Uterus (tissue), 2 donors: Measurements from ENCODE around the gene PI4KA.

ENCODE experiments used
- CTCF ChIP-seq, 4 experiments: fragments of 200-600 bp in 2 of 4; fragments of 450-650 bp in 2 of 4; sonication (generic) in 2 of 4; IDR thresholded peaks; one replicate each; pipeline ENCODE4 v1.5.1; 2016 to 2019; ENCODE audit warnings: antibody characterized with exemption in 4 of 4, mild to moderate bottlenecking in 2 of 4, moderate library complexity in 1 of 4
- POLR2A ChIP-seq, 2 donors: fragments of 450-650 bp; IDR thresholded peaks; one replicate each; pipeline ENCODE4 v1.6.1; 2016; ENCODE audit warnings: antibody characterized with exemption in 2 of 2, mild to moderate bottlenecking in 1 of 2, moderate library complexity in 1 of 2

- TF ChIP-seq CTCF (IDR thresholded peaks at IDR 0.05) (no peak), POLR2A (IDR thresholded peaks at IDR 0.05) (no peak)
Observed at GRCh38 chr22:20825624-20826023, 33.0 kb downstream of the PI4KA start.
